Muscle layer of duodenum (tissue), 2 donors: ENCODE data around the gene VTN.
A peak's percentile ranks its signal among the peaks of the same experiment; 100 is the strongest.
"Not testable (repeated sequence)": the region's sequence is repeated elsewhere in the genome, so short reads cannot be mapped to it uniquely, and the experiment has no call there.

Source experiments
- H3K27ac ChIP-seq: one replicate; pipeline ENCODE4 v1.7.0; 2013; ENCODE audit warnings: mild to moderate bottlenecking, low read length
- H3K27me3 ChIP-seq: one replicate; pipeline ENCODE4 v1.7.0; 2013; ENCODE audit warnings: low read depth, mild to moderate bottlenecking, control low read depth, low read length
- H3K36me3 ChIP-seq, 2 donors: one replicate each; pipeline ENCODE4 v1.7.0; 2013; ENCODE audit warnings: low read length in 2 of 2, control low read depth in 1 of 2, mild to moderate bottlenecking in 1 of 2; ENCODE audit not compliant: insufficient read depth in 2 of 2, control insufficient read depth in 1 of 2
- H3K4me1 ChIP-seq, 2 donors: one replicate each; pipeline ENCODE4 v1.7.0; 2013; ENCODE audit warnings: low read length in 2 of 2, mild to moderate bottlenecking in 2 of 2, control low read depth in 1 of 2, moderate library complexity in 1 of 2; ENCODE audit not compliant: insufficient read depth in 2 of 2, control insufficient read depth in 1 of 2
- H3K4me3 ChIP-seq, 2 donors: one replicate each; pipeline ENCODE4 v1.7.0; 2013; ENCODE audit warnings: low read length in 2 of 2, low read depth in 1 of 2, mild to moderate bottlenecking in 1 of 2
- H3K9me3 ChIP-seq, 2 donors: one replicate each; pipeline ENCODE4 v1.7.0; 2013; ENCODE audit warnings: low read length in 2 of 2, control low read depth in 1 of 2, mild to moderate bottlenecking in 1 of 2; ENCODE audit not compliant: control insufficient read depth in 1 of 2
- donor health status: healthy.

VTN gene

GRCh38 chr17:28339431-28339830 is 30.7 kb downstream of the VTN start:
- Histone ChIP-seq H3K4me3 (no peak overlapping the region), H3K27me3 (no peaks in the 10 kb centered on the region), H3K9me3 (no peaks in the 10 kb centered on the region), H3K4me1 (peaks cover 11 to 27% of the 10 kb centered on the region in 2 donors), H3K36me3 (peaks cover 31 to 48% of the 10 kb centered on the region in 2 donors), H3K27ac (no peak overlapping the region)

GRCh38 chr17:28338769-28339212 is 31.3 kb downstream of the VTN start:
- H3K9me3 ChIP-seq, H3K4me3 ChIP-seq, H3K27me3 ChIP-seq: not testable (repeated sequence)
- Histone ChIP-seq H3K27ac (peak overlapping the region; percentile 9), H3K36me3 (peaks cover 29 to 41% of the 10 kb centered on the region in 2 donors), H3K4me1 (peaks cover 18 to 34% of the 10 kb centered on the region in 2 donors)

DNA sequence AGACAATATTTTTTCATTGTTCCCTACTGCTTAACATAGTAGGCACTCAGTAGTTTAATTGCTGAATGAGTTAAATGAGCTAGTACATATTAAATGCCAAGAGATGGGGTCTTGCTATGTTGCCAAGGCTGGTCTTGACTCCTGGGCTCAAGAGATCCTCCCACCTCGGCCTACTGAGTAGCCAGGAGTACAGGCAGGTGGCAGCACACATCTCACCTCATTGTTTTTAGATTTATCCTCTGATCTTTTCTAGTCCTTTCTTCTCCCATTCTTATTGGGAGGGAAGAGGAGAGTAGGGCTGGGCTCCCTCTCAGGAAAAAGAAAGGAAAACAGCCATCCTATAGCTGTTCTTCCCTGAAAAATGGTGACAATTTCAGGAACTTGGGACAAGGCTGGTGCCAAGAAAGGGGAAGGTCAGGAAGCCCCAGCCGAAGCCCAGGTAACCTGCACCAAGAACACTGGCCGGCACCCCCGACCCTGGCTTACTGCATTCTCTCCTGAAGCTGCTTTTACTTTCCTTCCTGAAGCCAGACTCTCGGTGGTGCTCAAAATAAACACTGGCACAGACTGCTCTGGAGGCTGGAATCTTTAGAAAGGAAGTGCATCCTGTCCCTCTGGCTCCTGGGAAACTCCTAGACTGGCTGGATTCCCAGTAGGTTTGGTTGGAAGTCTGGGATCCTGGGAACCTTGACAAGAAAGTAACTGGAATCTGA is 31.9 kb downstream of the VTN start:
- H3K9me3 ChIP-seq = no peaks in the 10 kb centered on the region
- H3K36me3 ChIP-seq = peaks cover 29 to 38% of the 10 kb centered on the region in 2 donors
- H3K27me3 ChIP-seq = no peaks in the 10 kb centered on the region
- peak overlapping the region; percentile 40 for H3K27ac ChIP-seq
- H3K4me1 ChIP-seq = peaks cover 18 to 40% of the 10 kb centered on the region in 2 donors
- H3K4me3 ChIP-seq = no peak overlapping the region

DNA sequence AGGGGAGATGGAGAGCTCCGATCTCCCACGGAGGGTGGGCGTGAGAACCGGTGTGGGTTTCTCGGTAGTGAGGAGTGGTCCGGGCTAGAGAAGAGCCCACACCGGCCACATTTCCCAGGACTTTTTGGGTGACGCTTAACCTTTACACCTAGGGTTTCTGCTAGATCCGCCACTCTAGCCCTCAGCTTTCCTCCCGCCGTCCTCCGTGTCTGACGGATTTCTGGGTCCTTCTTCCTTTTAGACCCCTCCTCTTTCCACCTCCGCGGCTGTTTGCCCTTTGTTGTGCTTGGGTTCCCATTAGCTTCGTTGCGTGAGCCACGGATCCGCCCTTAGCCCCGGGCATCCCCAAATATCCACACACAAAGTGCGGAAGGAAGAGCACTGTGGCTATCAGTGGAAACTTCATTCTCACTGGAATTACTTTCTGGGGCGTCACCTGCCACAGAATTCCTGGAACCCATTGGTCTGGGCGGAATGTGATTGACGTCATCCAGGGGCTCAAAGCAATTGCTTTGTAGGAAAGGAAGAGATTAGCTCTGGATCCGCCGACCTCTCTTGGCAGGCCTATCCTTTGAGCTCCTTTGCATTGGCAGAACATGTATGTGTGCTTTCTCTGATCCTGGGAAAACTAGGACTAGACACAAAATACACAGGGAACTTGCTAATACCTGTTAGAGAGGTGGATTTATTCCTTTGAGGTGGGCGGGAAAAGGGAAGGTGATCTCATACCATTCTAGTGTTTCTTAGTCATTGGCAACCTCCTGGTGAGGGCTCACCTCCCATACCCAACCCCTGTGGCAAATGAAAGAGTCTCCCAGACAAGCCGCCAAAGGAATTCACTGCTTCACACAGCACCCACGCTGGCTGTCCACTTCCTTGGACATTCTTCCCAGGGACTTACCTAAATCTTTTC is 33.9 kb downstream of the VTN start:
- H3K4me3 ChIP-seq = peak overlapping the region; percentile 74 to 89
- H3K4me1 ChIP-seq = peaks cover 18 to 43% of the 10 kb centered on the region in 2 donors
- H3K36me3 ChIP-seq = peaks cover 19 to 27% of the 10 kb centered on the region in 2 donors
- no peaks in the 10 kb centered on the region for H3K27me3 ChIP-seq
- peak overlapping the region; percentile 94 for H3K27ac ChIP-seq
- H3K9me3 ChIP-seq = no peaks in the 10 kb centered on the region

GRCh38 chr17:28335201-28335958 is 34.7 kb downstream of the VTN start, which contains the start of the genes IFT20 and TNFAIP1:
Gene IFT20 (minus strand): TSS chr17:28335472. CDS start chr17:28331985, 3,487 bp downstream.
Gene TNFAIP1 (plus strand): TSS chr17:28335761. CDS start chr17:28339522, 3,761 bp downstream.
- Histone ChIP-seq H3K36me3 (peaks cover 14 to 27% of the 10 kb centered on the region in 2 donors), H3K27ac (peak within 1 kb of the TSS; percentile 94), H3K27me3 (no peaks in the 10 kb centered on the region), H3K4me3 (peak within 1 kb of the TSS; percentile 74 to 89), H3K9me3 (no peaks in the 10 kb centered on the region), H3K4me1 (peaks cover 18 to 43% of the 10 kb centered on the region in 2 donors)

GRCh38 chr17:28334666-28335200 is 35.4 kb downstream of the VTN start:
- Histone ChIP-seq H3K4me3 (peak overlapping the region; percentile 74 to 89), H3K9me3 (no peaks in the 10 kb centered on the region), H3K36me3 (peaks cover 9 to 26% of the 10 kb centered on the region in 2 donors), H3K27me3 (no peaks in the 10 kb centered on the region), H3K27ac (peak overlapping the region; percentile 77), H3K4me1 (peaks cover 18 to 43% of the 10 kb centered on the region in 2 donors)

- peak overlapping the region; percentile 74 to 89 for H3K4me3 ChIP-seq
- H3K27ac ChIP-seq = peak overlapping the region; percentile 77
- peaks cover 12 to 25% of the 10 kb centered on the region in 2 donors for H3K36me3 ChIP-seq
- H3K9me3 ChIP-seq = no peaks in the 10 kb centered on the region
- peaks cover 18 to 43% of the 10 kb centered on the region in 2 donors for H3K4me1 ChIP-seq
- no peaks in the 10 kb centered on the region for H3K27me3 ChIP-seq
These were observed 35.9 kb downstream of the VTN start for GRCh38 chr17:28334171-28334570.

DNA sequence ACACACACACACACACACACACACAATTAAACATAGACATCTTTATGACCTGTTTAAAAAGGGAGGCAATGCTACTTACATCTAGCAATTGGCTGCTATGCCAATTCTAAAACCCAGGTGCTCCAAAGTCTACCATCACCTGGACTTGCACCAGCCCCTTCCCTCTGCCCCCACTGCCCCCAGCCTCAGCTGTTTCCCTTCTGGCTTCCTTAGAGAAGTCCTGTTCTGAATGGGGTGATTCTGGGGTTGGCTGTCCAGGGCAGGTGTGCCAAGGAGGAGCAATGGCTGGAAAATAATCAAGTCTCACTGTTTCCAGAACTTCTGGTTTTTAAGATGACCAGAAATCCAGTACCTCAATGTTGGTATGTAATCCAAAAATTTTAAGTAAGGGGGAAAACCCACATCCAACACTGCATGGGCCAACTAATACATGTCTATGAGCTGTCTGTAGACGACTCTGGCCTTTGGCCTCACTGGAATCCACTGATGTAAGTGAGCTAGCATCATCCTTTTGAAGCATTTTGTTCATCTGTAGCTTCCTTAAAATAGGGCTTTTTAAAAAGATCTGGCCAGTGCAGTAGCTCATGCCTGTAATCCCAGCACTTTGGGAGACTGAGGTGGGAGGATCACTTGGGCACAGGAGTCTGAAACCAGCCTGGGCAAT is 36.9 kb downstream of the VTN start:
- peaks cover 18 to 40% of the 10 kb centered on the region in 2 donors for H3K4me1 ChIP-seq
- peaks cover 21 to 33% of the 10 kb centered on the region in 2 donors for H3K36me3 ChIP-seq
- H3K27me3 ChIP-seq = no peaks in the 10 kb centered on the region
- H3K4me3 ChIP-seq = no peak overlapping the region
- H3K27ac ChIP-seq = no peak overlapping the region
- no peaks in the 10 kb centered on the region for H3K9me3 ChIP-seq

DNA sequence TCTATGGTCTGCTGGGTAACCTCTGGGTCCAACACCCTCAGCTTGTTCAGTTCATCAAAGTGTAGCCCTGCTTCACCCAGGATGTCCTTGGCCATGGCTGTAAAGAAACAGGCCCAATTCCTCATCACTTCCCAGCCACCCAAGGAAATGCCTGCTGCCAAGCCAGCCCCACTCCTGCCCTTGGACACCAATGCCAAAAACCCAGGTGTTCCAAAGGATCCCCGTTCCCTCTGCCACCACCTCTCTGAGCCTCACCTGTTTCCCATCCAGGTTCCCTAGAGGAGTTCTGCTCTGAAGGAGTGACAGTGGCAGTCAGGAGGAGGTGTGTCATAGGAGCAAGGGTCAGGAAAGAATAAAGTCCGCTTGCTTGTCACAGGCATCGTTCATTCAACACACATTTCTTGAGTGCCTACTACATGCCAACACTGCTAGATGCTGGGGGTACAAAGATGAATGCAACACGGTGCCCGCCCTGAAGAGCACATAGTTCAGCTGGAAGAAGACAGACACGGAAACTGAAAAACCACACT is 38.2 kb downstream of the VTN start:
- Histone ChIP-seq H3K9me3 (no peaks in the 10 kb centered on the region), H3K36me3 (peaks cover 28 to 43% of the 10 kb centered on the region in 2 donors), H3K4me1 (peaks cover 15 to 29% of the 10 kb centered on the region in 2 donors), H3K27me3 (no peaks in the 10 kb centered on the region), H3K27ac (no peak overlapping the region), H3K4me3 (no peak overlapping the region)

- Histone ChIP-seq H3K4me1 (peaks cover 10 to 18% of the 10 kb centered on the region in 2 donors), H3K36me3 (peaks cover 28 to 46% of the 10 kb centered on the region in 2 donors), H3K27ac (no peak overlapping the region), H3K4me3 (no peak overlapping the region), H3K9me3 (no peaks in the 10 kb centered on the region), H3K27me3 (no peaks in the 10 kb centered on the region)
These were observed 39.4 kb downstream of the VTN start for GRCh38 chr17:28330671-28331070.
